ENCODE measurements around the gene MRPL49. TPM values are rescaled to one million over a fixed set of nuclear protein-coding genes. Genes with fewer than 3 reads are reported as not detected.

Gene MRPL49
- total and polyA plus RNA-seq, 2 of the 13 experiments (the other 11 are each of a cell fraction or from before 2014, with no cell fraction given), result 39.2 to 53.3 TPM

DNA sequence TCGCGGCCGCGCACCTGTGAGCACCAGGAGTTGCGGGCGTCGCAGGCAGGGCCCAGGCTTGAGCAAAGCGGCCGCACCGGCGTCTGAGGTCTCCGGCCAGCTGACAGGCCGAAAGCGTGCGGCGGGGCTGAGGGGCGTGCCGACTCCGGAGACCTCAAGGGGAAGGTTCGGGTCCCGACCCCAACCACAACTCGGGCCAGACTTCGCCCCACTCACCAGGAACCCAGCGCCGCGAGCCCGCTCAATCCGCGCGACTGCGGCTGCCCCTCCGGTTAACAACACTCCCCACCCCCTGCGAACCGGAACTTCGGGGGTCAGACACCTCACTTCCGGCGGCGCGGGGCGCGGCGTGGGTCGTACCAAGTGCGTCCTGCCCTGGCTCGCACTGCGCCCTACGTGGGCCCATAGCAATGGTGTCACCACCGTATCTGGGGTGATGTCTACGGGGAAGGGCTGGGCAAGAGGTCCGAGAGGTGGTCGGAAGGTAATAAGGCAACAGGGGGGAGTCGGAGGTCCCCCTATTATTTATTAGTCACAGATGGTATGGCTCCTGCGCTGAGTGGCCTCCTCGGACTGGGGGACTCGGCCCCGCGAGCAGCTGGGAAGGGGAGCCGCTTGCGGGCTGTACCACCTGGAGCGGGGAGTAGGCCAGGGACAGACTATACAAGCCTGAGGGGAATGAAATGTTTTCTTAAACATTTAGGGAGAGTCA, 12.3 kb downstream of the MRPL49 start, which contains the start of gene SYVN1 (continued):
- TF ChIP-seq ZNF616 (CRISPR knock-in tag; IDR thresholded peaks at IDR 0.05; ENCODE audit: low read depth) (no peak), ZNF816 (CRISPR knock-in tag; IDR thresholded peaks at IDR 0.05; ENCODE audit: borderline replicate concordance) (peak; percentile 22; the same call in 1 of the 2 replicates), SKI (IDR thresholded peaks at IDR 0.05; ENCODE audit: partially characterized antibody) (no peak), ZFYVE20 (CRISPR knock-in tag; IDR thresholded peaks at IDR 0.05; ENCODE audit: borderline replicate concordance, low read depth) (no peak), SMC3 (IDR thresholded peaks at IDR 0.05; ENCODE audit: low read length) (no peak), ZNF138 (CRISPR knock-in tag; IDR thresholded peaks at IDR 0.05; ENCODE audit: low read depth) (0 out of 2 replicates have a peak, but pooled peaks have one; percentile 73), SOX5 (CRISPR knock-in tag; IDR thresholded peaks at IDR 0.05; ENCODE audit: borderline replicate concordance) (no peak; the same call in 1 of the 2 replicates), HNF1B (CRISPR knock-in tag; IDR thresholded peaks at IDR 0.05) (peak; percentile 48), PAF1 (CRISPR knock-in tag; IDR thresholded peaks at IDR 0.05) (no peak), REPIN1 (CRISPR knock-in tag; IDR thresholded peaks at IDR 0.05; ENCODE audit: borderline replicate concordance, low read depth) (no peak), ZNF33A (CRISPR knock-in tag; IDR thresholded peaks at IDR 0.05; ENCODE audit: borderline replicate concordance) (no peak), CREM (IDR thresholded peaks at IDR 0.05) (peak; percentile 80), CREM (CRISPR knock-in tag; IDR thresholded peaks at IDR 0.05) (no peak), ZFP37 (CRISPR knock-in tag; IDR thresholded peaks at IDR 0.05; ENCODE audit: borderline replicate concordance) (no peak), MXD4 (CRISPR knock-in tag; IDR thresholded peaks at IDR 0.05) (peak; percentile 75; the same call in 1 of the 2 replicates), NR1H2 (CRISPR knock-in tag; IDR thresholded peaks at IDR 0.05; ENCODE audit: borderline replicate concordance, low read depth) (no peak), FOXK2 (IDR thresholded peaks at IDR 0.05) (peak; percentile 95), HOXD1 (CRISPR knock-in tag; IDR thresholded peaks at IDR 0.05) (peak; percentile 45; the same call in 1 of the 2 replicates), ZNF451 (CRISPR knock-in tag; IDR thresholded peaks at IDR 0.05) (no peak), RBAK (CRISPR knock-in tag; IDR thresholded peaks at IDR 0.05) (no peak)
- TF ChIP-seq, protein P1, sequence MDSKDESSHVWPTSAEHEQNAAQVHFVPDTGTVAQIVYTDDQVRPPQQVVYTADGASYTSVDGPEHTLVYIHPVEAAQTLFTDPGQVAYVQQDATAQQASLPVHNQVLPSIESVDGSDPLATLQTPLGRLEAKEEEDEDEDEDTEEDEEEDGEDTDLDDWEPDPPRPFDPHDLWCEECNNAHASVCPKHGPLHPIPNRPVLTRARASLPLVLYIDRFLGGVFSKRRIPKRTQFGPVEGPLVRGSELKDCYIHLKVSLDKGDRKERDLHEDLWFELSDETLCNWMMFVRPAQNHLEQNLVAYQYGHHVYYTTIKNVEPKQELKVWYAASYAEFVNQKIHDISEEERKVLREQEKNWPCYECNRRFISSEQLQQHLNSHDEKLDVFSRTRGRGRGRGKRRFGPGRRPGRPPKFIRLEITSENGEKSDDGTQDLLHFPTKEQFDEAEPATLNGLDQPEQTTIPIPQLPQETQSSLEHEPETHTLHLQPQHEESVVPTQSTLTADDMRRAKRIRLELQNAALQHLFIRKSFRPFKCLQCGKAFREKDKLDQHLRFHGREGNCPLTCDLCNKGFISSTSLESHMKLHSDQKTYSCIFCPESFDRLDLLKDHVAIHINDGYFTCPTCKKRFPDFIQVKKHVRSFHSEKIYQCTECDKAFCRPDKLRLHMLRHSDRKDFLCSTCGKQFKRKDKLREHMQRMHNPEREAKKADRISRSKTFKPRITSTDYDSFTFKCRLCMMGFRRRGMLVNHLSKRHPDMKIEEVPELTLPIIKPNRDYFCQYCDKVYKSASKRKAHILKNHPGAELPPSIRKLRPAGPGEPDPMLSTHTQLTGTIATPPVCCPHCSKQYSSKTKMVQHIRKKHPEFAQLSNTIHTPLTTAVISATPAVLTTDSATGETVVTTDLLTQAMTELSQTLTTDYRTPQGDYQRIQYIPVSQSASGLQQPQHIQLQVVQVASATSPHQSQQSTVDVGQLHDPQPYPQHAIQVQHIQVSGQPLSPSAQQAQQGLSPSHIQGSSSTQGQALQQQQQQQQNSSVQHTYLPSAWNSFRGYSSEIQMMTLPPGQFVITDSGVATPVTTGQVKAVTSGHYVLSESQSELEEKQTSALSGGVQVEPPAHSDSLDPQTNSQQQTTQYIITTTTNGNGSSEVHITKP (CRISPR knock-in tag; IDR thresholded peaks at IDR 0.05; ENCODE audit: low read depth), result peak; percentile 99

All from HepG2 (cell line).